Neural cell (in vitro differentiated cells): ENCODE results near the gene AKAP6. TPM values are rescaled to one million over a fixed set of nuclear protein-coding genes. Genes with fewer than 3 reads are reported as not detected.

Experiments used
- H2AFZ ChIP-seq: fragments of 200-600, 300-800 bp; sonication (generic), shearing (Covaris generic); 2 replicates; pipeline ENCODE4 v1.6.0; 2014; ENCODE audit warnings: low read depth, mild to moderate bottlenecking, antibody characterized with exemption, low read length, moderate library complexity
- H3F3A ChIP-seq: fragments of 200-600 bp; shearing (Covaris generic); 2 replicates; pipeline ENCODE4 v1.6.1; 2016; ENCODE audit warnings: mild to moderate bottlenecking, moderate library complexity, mixed read lengths, antibody characterized with exemption, low read length; ENCODE audit not compliant: insufficient read depth, poor library complexity, severe bottlenecking
- H3K27ac ChIP-seq: fragments of 200-600, 300-800 bp; sonication (generic), shearing (Covaris generic); 2 replicates; pipeline ENCODE4 v1.5.1; 2014; ENCODE audit warnings: mild to moderate bottlenecking, low read length, moderate library complexity
- H3K27me3 ChIP-seq: fragments of 300-800, 200-600 bp; sonication (generic), shearing (Covaris generic); 2 replicates; pipeline ENCODE4 v1.6.0; 2014; ENCODE audit warnings: mild to moderate bottlenecking, low read depth, low read length, moderate library complexity; ENCODE audit not compliant: insufficient read depth
- H3K36me3 ChIP-seq: fragments of 300-800, 200-600 bp; sonication (generic), shearing (Covaris generic); 2 replicates; pipeline ENCODE4 v1.5.1; 2014; ENCODE audit warnings: mild to moderate bottlenecking, antibody characterized with exemption, low read length, moderate library complexity; ENCODE audit not compliant: insufficient read depth
- H3K4me2 ChIP-seq: fragments of 300-800, 200-600 bp; sonication (generic), shearing (Covaris generic); 2 replicates; pipeline ENCODE4 v1.6.0; 2014; ENCODE audit warnings: mild to moderate bottlenecking, low read length
- H3K4me3 ChIP-seq: fragments of 300-800, 200-600 bp; sonication (generic), shearing (Covaris generic); 2 replicates; pipeline ENCODE4 v1.5.1; 2014; ENCODE audit warnings: mild to moderate bottlenecking, low read length, moderate library complexity
- H3K79me2 ChIP-seq: fragments of 200-600 bp; shearing (Covaris generic); replicated peaks from 2 replicates; pipeline ENCODE4 v1.6.0; 2014; ENCODE audit warnings: mild to moderate bottlenecking, low read length, moderate library complexity; ENCODE audit not compliant: insufficient read depth
- H3K9ac ChIP-seq: fragments of 300-800, 200-600 bp; sonication (generic), shearing (Covaris generic); 2 replicates; pipeline ENCODE4 v1.6.1; 2016; ENCODE audit warnings: mild to moderate bottlenecking, low read length, mixed read lengths
- H3K9me2 ChIP-seq: fragments of 200-600 bp; shearing (Covaris generic); 2 replicates; pipeline ENCODE4 v1.6.1; 2016; ENCODE audit warnings: mild to moderate bottlenecking, low read length, mixed read lengths; ENCODE audit not compliant: insufficient read depth
- H3K9me3 ChIP-seq: fragments of 200-600, 300-800 bp; sonication (generic), shearing (Covaris generic); 2 replicates; pipeline ENCODE4 v1.6.1; 2016; ENCODE audit warnings: mild to moderate bottlenecking, mixed run types, low read length, moderate library complexity, mixed read lengths
- H4K20me1 ChIP-seq: fragments of 200-600 bp; shearing (Covaris generic); 2 replicates; pipeline ENCODE4 v1.6.1; 2016; ENCODE audit warnings: mild to moderate bottlenecking, mixed run types; ENCODE audit not compliant: insufficient read depth
- CTCF ChIP-seq: fragments of 450-650 bp; IDR thresholded peaks from 2 replicates; pipeline ENCODE4 v1.5.1; 2014; ENCODE audit warnings: antibody characterized with exemption, mild to moderate bottlenecking, moderate library complexity; ENCODE audit not compliant: poor library complexity, severe bottlenecking
- EP300 ChIP-seq: fragments of 450-650 bp; conservative IDR thresholded peaks from 2 replicates; pipeline ENCODE4 v1.6.1; 2014; ENCODE audit warnings: antibody characterized with exemption, mild to moderate bottlenecking, moderate library complexity; ENCODE audit not compliant: poor library complexity, severe bottlenecking
- EZH2 ChIP-seq: fragments of 200-600, 300-800 bp; shearing (Covaris generic), sonication (generic); IDR thresholded peaks from 2 replicates; pipeline ENCODE4 v1.6.1; 2014; ENCODE audit warnings: antibody characterized with exemption, low read length, borderline replicate concordance, mild to moderate bottlenecking; ENCODE audit not compliant: insufficient read depth, poor library complexity, severe bottlenecking
- MXI1 ChIP-seq: fragments of 450-650 bp; conservative IDR thresholded peaks from 2 replicates; pipeline ENCODE4 v1.6.1; 2014; ENCODE audit warnings: antibody characterized with exemption, mild to moderate bottlenecking; ENCODE audit not compliant: poor library complexity, severe bottlenecking
- POLR2AphosphoS5 ChIP-seq: IDR thresholded peaks from 2 replicates; pipeline ENCODE4 v1.6.1; 2012
- RAD21 ChIP-seq: fragments of 450-650 bp; conservative IDR thresholded peaks from 2 replicates; pipeline ENCODE4 v1.6.1; 2014; ENCODE audit warnings: antibody characterized with exemption, mild to moderate bottlenecking, moderate library complexity
- SMC3 ChIP-seq: fragments of 450-650 bp; conservative IDR thresholded peaks from 2 replicates; pipeline ENCODE4 v1.6.1; 2014; ENCODE audit warnings: antibody characterized with exemption, mild to moderate bottlenecking, moderate library complexity; ENCODE audit not compliant: poor library complexity
- TAF1 ChIP-seq: IDR thresholded peaks from 2 replicates; pipeline ENCODE4 v1.6.1; 2012; ENCODE audit warnings: low read depth
- polyA plus RNA-seq: library from polyadenylated mRNA; depleted of rRNA; stranded (reverse); fragments of >200 nt; gene quantifications from 2 replicates; pipeline ENCODE4 v1.2.3, GENCODE V29; 2014
- TF ChIP-seq, protein P1 (sequence below): IDR thresholded peaks from 2 replicates; pipeline ENCODE4 v1.6.1; 2012; ENCODE audit warnings: borderline replicate concordance

Gene AKAP6
- polyA plus RNA-seq, 1 donor from 2014 or later: 15.8 TPM

GRCh38 chr14:32650030-32650429 is 320.9 kb downstream of the AKAP6 start:
- H3K27me3 ChIP-seq: no peaks in the 10 kb centered on the region
- H3K9ac ChIP-seq: no peak overlapping the region
- no peaks in the 10 kb centered on the region for H3K9me3 ChIP-seq
- no peak overlapping the region for H3K27ac ChIP-seq
- no peaks in the 10 kb centered on the region for H3F3A ChIP-seq
- H2AFZ ChIP-seq: no peak overlapping the region
- no peaks in the 10 kb centered on the region for H4K20me1 ChIP-seq
- no peaks in the 10 kb centered on the region for H3K36me3 ChIP-seq
- no peak overlapping the region for H3K4me3 ChIP-seq
- no peak overlapping the region for H3K4me2 ChIP-seq
- H3K79me2 ChIP-seq: no peaks in the 10 kb centered on the region
- no peaks in the 10 kb centered on the region for H3K9me2 ChIP-seq
- TF ChIP-seq EP300 (no peak), RAD21 (no peak), TAF1 (no peak), POLR2AphosphoS5 (no peak), MXI1 (no peak), EZH2 (no peak), SMC3 (no peak), CTCF (no peak)
- TF ChIP-seq, protein P1, sequence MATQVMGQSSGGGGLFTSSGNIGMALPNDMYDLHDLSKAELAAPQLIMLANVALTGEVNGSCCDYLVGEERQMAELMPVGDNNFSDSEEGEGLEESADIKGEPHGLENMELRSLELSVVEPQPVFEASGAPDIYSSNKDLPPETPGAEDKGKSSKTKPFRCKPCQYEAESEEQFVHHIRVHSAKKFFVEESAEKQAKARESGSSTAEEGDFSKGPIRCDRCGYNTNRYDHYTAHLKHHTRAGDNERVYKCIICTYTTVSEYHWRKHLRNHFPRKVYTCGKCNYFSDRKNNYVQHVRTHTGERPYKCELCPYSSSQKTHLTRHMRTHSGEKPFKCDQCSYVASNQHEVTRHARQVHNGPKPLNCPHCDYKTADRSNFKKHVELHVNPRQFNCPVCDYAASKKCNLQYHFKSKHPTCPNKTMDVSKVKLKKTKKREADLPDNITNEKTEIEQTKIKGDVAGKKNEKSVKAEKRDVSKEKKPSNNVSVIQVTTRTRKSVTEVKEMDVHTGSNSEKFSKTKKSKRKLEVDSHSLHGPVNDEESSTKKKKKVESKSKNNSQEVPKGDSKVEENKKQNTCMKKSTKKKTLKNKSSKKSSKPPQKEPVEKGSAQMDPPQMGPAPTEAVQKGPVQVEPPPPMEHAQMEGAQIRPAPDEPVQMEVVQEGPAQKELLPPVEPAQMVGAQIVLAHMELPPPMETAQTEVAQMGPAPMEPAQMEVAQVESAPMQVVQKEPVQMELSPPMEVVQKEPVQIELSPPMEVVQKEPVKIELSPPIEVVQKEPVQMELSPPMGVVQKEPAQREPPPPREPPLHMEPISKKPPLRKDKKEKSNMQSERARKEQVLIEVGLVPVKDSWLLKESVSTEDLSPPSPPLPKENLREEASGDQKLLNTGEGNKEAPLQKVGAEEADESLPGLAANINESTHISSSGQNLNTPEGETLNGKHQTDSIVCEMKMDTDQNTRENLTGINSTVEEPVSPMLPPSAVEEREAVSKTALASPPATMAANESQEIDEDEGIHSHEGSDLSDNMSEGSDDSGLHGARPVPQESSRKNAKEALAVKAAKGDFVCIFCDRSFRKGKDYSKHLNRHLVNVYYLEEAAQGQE: no peak

DNA sequence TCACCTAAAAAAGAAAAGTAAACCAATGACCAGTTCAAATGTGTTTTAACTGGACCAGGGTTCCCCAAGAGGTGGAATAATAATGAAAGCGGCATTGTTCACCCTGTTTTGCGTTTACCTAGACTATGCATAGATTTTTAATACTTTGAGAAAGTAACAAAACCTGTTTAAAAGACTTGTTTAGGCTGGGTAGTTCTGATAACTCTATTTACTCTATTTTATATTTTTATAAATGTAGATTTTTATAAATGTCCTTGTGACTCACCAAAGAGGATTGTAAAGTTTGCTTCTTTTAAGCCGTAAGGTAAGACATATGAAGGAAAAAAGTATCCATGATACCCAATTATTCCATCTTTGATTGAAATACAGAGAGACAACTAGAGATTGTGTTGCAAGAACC is 321.6 kb downstream of the AKAP6 start:
- Histone ChIP-seq H3K27ac (no peak overlapping the region), H3K9ac (no peak overlapping the region), H3K9me2 (no peaks in the 10 kb centered on the region), H3K27me3 (no peaks in the 10 kb centered on the region), H3K4me2 (no peak overlapping the region), H3K4me3 (no peak overlapping the region), H3F3A (no peaks in the 10 kb centered on the region), H2AFZ (no peak overlapping the region), H3K9me3 (no peaks in the 10 kb centered on the region), H3K36me3 (no peaks in the 10 kb centered on the region), H3K79me2 (no peaks in the 10 kb centered on the region), H4K20me1 (no peaks in the 10 kb centered on the region)
- no peak for TF ChIP-seq EP300
- no peak for TF ChIP-seq POLR2AphosphoS5
- no peak for TF ChIP-seq RAD21
- no peak for TF ChIP-seq TAF1
- no peak for TF ChIP-seq CTCF
- TF ChIP-seq, protein P1: no peak
- TF ChIP-seq EZH2: no peak
- TF ChIP-seq MXI1: no peak
- no peak for TF ChIP-seq SMC3
